NCI-H510A treated with DMSO at 0.1 percent for 48 hours (cell line): ENCODE data around the gene ANAPC5.
A peak's percentile ranks its signal among the peaks of the same experiment; 100 is the strongest.
"Not testable (repeated sequence)": the region's sequence is repeated elsewhere in the genome, so short reads cannot be mapped to it uniquely, and the experiment has no call there.

Source experiments
- DNase-seq: peaks from one replicate; lab custom pipeline; 2025; lab: John Stamatoyannopoulos, UW

ANAPC5 gene

GRCh38 chr12:121351820-121352681 is at the start of gene ANAPC5:
TSS of gene ANAPC5 (minus strand) at chr12:121352411. CDS start at chr12:121352340, 71 bp downstream.
- peak; percentile 99 for DNase-seq

- DNase-seq: peak; percentile 60
These were observed 48.3 kb upstream of the ANAPC5 start for GRCh38 chr12:121400332-121401139.

GRCh38 chr12:121399391-121400331 is 47.5 kb upstream of the ANAPC5 start, which contains the start of gene RNF34:
TSS of gene RNF34 (plus strand) at chr12:121400118. CDS start at chr12:121400213, 95 bp downstream.
- peak; percentile 99 for DNase-seq

GRCh38 chr12:121398355-121398754 is 46.1 kb upstream of the ANAPC5 start:
- no peak for DNase-seq

GRCh38 chr12:121397521-121397920 is 45.3 kb upstream of the ANAPC5 start:
- DNase-seq: no peak

- DNase-seq: no peak
These were observed 40.1 kb upstream of the ANAPC5 start for GRCh38 chr12:121392325-121392716.

GRCh38 chr12:121391619-121392324 is 39.6 kb upstream of the ANAPC5 start:
- DNase-seq: no peak

- no peak for DNase-seq
These were observed 38.6 kb upstream of the ANAPC5 start for GRCh38 chr12:121390856-121391255.

GRCh38 chr12:121388421-121388981 is 36.3 kb upstream of the ANAPC5 start:
- DNase-seq: no peak

GRCh38 chr12:121384891-121385290 is 32.7 kb upstream of the ANAPC5 start:
- DNase-seq: not testable (repeated sequence)

- no peak for DNase-seq
These were observed 31.4 kb upstream of the ANAPC5 start for GRCh38 chr12:121383601-121384021.

- DNase-seq: no peak
These were observed 27.7 kb upstream of the ANAPC5 start for GRCh38 chr12:121379945-121380344.

- no peak for DNase-seq
These were observed 26.5 kb upstream of the ANAPC5 start for GRCh38 chr12:121378736-121379135.

- DNase-seq: no peak
These were observed 24.8 kb upstream of the ANAPC5 start for GRCh38 chr12:121376754-121377697.

GRCh38 chr12:121374945-121375584 is 22.9 kb upstream of the ANAPC5 start:
- not testable (repeated sequence) for DNase-seq

GRCh38 chr12:121374336-121374735 is 22.1 kb upstream of the ANAPC5 start:
- not testable (repeated sequence) for DNase-seq

GRCh38 chr12:121373755-121374154 is 21.5 kb upstream of the ANAPC5 start:
- DNase-seq: no peak

- no peak for DNase-seq
These were observed 19.2 kb upstream of the ANAPC5 start for GRCh38 chr12:121371404-121371803.

- DNase-seq: no peak
These were observed 13.8 kb upstream of the ANAPC5 start for GRCh38 chr12:121366063-121366459.
